Measurements from ENCODE around the gene TIMM13. TPM values are rescaled to one million over a fixed set of nuclear protein-coding genes. Genes with fewer than 3 reads are reported as not detected.
A peak's percentile ranks its signal among the peaks of the same experiment; 100 is the strongest.
"Not testable (repeated sequence)": the region's sequence is repeated elsewhere in the genome, so short reads cannot be mapped to it uniquely, and the experiment has no call there.

Gene TIMM13
- total RNA-seq: 182 and 190 TPM in 2 replicates

GRCh38 chr19:2427429-2428320 is at the start of gene TIMM13:
TIMM13 (minus strand) TSS chr19:2427586; CDS start chr19:2427533, 53 bp downstream.
- peaks cover 34% of the 10 kb centered on the region for H3K36me3 Mint-ChIP-seq (ENCODE audit: low read depth)
- peak within 1 kb of the TSS; percentile 98 for H3K27ac Mint-ChIP-seq
- no peaks in the 10 kb centered on the region for H3K27me3 Mint-ChIP-seq
- peaks cover 9% of the 10 kb centered on the region for H3K4me1 Mint-ChIP-seq
- intact Hi-C loops (cut with micrococcal nuclease): no loop called here
- DNase-seq: peak; percentile 100
- peak within 1 kb of the TSS; percentile 95 for H3K4me3 Mint-ChIP-seq
- no peaks in the 10 kb centered on the region for H3K9me3 Mint-ChIP-seq

- Mint-ChIP-seq H3K4me1 (peaks cover 27% of the 10 kb centered on the region), H3K9me3 (peaks cover 3% of the 10 kb centered on the region), H3K4me3 (peak overlapping the region; percentile 100), H3K27ac (peak overlapping the region; percentile 96), H3K27me3 (peaks cover 7% of the 10 kb centered on the region), H3K36me3 (ENCODE audit: low read depth) (peaks cover 30% of the 10 kb centered on the region)
- DNase-seq: peak; percentile 91
- intact Hi-C loops (cut with micrococcal nuclease): no loop called here
Observed at GRCh38 chr19:2476451-2477140, 49.2 kb upstream of the TIMM13 start.

GRCh38 chr19:2475702-2476450 is 48.5 kb upstream of the TIMM13 start, which contains the start of gene GADD45B:
GADD45B (plus strand) TSS chr19:2476127; CDS start chr19:2476359, 232 bp downstream.
- Mint-ChIP-seq H3K27ac (peak within 1 kb of the TSS; percentile 96), H3K4me3 (peak within 1 kb of the TSS; percentile 100), H3K4me1 (peaks cover 27% of the 10 kb centered on the region), H3K9me3 (peaks cover 3% of the 10 kb centered on the region), H3K36me3 (ENCODE audit: low read depth) (peaks cover 30% of the 10 kb centered on the region), H3K27me3 (peaks cover 5% of the 10 kb centered on the region)
- DNase-seq: peak; percentile 99
- intact Hi-C loops (cut with micrococcal nuclease): loop anchor here (1.0 to 2.0 kb wide), 2 partner anchors 19 to 144 kb away; partner anchors contain the start of gene LMNB2

DNA sequence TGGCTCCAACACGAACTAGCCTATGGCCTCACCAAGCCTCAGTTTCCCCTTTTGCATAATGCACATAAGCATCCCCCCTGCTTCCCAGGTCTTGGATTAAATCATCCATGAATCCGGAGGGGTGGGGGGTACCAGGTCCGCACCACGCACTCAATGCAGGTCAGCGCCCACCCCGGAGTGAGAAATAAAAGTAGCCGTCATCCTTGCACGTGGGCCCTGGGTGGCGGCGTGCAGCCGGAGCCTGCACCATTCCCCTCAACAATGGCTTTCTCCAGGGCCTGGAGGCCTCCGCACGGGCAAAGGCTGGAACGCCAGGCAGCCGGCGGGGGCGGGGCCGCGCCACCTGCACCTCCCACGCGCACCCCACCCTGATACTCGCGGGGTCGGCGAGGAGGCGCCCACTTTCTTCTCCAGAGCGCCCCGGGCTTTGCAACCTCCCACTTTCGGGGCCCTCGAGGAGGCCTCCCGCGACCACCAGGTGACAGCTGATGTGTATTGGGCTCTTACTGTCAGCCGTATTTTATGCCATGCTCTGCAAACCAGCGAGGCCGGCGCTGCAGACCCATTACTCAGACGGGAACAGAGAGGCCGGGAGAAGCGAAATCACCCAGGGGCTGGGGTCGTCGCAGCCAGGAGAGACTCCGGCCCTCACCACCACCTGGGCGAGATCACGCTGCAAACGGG is 47.8 kb upstream of the TIMM13 start:
- H3K27me3 Mint-ChIP-seq: peaks cover 5% of the 10 kb centered on the region
- intact Hi-C loops (cut with micrococcal nuclease): loop anchor here (1.0 to 2.0 kb wide), 2 partner anchors 18 to 145 kb away; partner anchors contain the start of gene LMNB2
- H3K4me1 Mint-ChIP-seq: peaks cover 27% of the 10 kb centered on the region
- H3K27ac Mint-ChIP-seq: peak overlapping the region; percentile 96
- H3K4me3 Mint-ChIP-seq: peak overlapping the region; percentile 100
- peaks cover 30% of the 10 kb centered on the region for H3K36me3 Mint-ChIP-seq (ENCODE audit: low read depth)
- DNase-seq: peak; percentile 87
- H3K9me3 Mint-ChIP-seq: peaks cover 3% of the 10 kb centered on the region

DNA sequence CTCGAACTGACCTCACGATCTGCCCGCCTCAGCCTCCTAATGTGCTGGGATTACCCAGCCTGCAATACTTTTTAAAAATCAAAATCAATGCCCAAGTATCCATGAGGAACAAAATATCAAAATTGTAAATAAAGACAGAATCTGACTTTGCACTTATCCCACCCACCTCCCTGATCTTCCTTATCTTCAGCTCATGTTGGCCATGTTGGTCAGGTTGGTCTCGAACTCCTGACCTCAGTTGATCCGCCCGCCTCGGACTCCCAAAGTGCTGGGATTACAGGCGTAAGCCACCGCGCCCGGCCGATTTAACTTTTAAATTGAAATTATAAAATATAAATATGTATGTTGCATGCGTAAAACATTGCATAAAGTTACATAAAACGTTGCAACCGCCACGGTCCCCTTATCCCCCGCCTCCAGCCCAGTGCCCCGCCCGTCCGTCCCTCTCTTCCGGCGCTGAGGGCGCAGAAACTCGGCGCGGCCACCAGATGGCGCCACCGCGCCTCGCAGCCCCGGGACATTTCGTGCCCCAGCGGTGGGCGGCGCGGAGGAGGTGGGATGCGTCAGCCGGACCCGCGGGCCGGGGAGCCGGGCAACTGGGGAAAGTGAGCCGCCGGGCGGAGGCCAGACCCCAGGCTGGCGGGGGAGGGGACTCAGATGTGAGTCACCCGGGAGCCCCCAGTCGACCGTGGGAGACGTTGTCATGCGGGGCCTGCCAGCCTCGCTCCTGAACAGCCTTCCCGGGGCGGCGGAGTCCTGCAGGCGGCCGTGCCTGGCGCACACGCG is 47.0 kb upstream of the TIMM13 start:
- H3K27me3 Mint-ChIP-seq: peaks cover 5% of the 10 kb centered on the region
- peaks cover 3% of the 10 kb centered on the region for H3K9me3 Mint-ChIP-seq
- DNase-seq: peak; percentile 97
- peaks cover 24% of the 10 kb centered on the region for H3K4me1 Mint-ChIP-seq
- peaks cover 30% of the 10 kb centered on the region for H3K36me3 Mint-ChIP-seq (ENCODE audit: low read depth)
- intact Hi-C loops (cut with micrococcal nuclease): loop anchor here (1.0 to 2.0 kb wide), 4 partner anchors 18 to 146 kb away; partner anchors contain the start of gene LMNB2
- H3K27ac Mint-ChIP-seq: peak overlapping the region; percentile 96
- H3K4me3 Mint-ChIP-seq: peak overlapping the region; percentile 100

GRCh38 chr19:2469915-2470200 is 42.5 kb upstream of the TIMM13 start:
- H3K36me3 Mint-ChIP-seq (ENCODE audit: low read depth); H3K9me3 Mint-ChIP-seq; intact Hi-C loops (cut with micrococcal nuclease); H3K4me3 Mint-ChIP-seq; DNase-seq; H3K27me3 Mint-ChIP-seq: not testable (repeated sequence)
- peaks cover 11% of the 10 kb centered on the region for H3K4me1 Mint-ChIP-seq
- peak overlapping the region; percentile 75 for H3K27ac Mint-ChIP-seq

GRCh38 chr19:2469102-2469914 is 41.9 kb upstream of the TIMM13 start:
- intact Hi-C loops (cut with micrococcal nuclease): no loop called here
- Mint-ChIP-seq H3K36me3 (ENCODE audit: low read depth) (no peaks in the 10 kb centered on the region), H3K4me1 (peaks cover 10% of the 10 kb centered on the region), H3K27ac (no peak overlapping the region), H3K27me3 (peaks cover 2% of the 10 kb centered on the region), H3K9me3 (no peaks in the 10 kb centered on the region), H3K4me3 (no peak overlapping the region)
- DNase-seq: peak; percentile 69

DNA sequence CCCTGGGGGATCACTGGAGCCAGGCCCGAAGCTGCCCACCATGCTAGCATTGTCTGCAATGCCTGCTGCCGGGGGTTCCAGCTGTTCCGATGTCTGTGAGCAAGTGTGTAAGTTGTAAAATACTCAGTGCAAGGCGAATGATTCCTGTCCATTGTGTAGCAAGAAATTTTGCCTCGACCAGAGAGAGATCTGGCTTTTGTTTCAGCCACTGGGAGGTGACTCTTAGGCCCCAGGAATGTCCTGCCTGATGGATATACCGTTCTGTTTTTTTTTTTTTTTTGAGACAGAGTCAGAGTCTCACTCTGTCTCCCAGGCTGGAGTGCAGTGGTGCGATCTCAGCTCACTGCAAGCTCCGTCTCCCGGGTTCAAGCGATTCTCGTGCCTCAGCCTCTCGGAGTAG is 41.2 kb upstream of the TIMM13 start:
- intact Hi-C loops (cut with micrococcal nuclease): no loop called here
- no peak overlapping the region for H3K27ac Mint-ChIP-seq
- DNase-seq: no peak
- H3K4me3 Mint-ChIP-seq: no peak overlapping the region
- no peaks in the 10 kb centered on the region for H3K36me3 Mint-ChIP-seq (ENCODE audit: low read depth)
- peaks cover 2% of the 10 kb centered on the region for H3K27me3 Mint-ChIP-seq
- H3K9me3 Mint-ChIP-seq: no peaks in the 10 kb centered on the region
- H3K4me1 Mint-ChIP-seq: peaks cover 10% of the 10 kb centered on the region

DNA sequence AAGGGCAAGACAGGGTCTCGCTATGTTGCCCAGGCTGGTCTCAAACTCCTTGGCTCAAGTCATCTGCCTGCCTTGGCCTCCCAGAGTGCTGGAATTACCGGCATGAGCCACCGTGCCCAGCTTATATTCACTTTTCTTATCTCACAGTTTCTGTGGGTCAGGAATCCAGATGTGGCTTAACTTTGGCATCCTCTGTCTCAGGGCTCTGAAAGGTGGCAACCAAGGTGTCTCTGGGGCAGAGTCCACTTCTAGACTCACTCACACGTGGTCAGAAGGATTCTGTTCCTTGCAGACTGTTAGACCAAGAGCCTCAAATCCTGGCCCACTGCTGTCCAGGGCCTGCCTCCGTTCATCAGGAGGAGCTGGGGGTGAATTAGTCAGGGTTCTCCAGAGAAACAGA is 37.0 kb upstream of the TIMM13 start:
- intact Hi-C loops (cut with micrococcal nuclease): no loop called here
- peak; percentile 53 for DNase-seq
- no peaks in the 10 kb centered on the region for H3K9me3 Mint-ChIP-seq
- no peak overlapping the region for H3K27ac Mint-ChIP-seq
- H3K27me3 Mint-ChIP-seq: no peaks in the 10 kb centered on the region
- peaks cover 24% of the 10 kb centered on the region for H3K4me1 Mint-ChIP-seq
- no peak overlapping the region for H3K4me3 Mint-ChIP-seq
- peaks cover 4% of the 10 kb centered on the region for H3K36me3 Mint-ChIP-seq (ENCODE audit: low read depth)

DNA sequence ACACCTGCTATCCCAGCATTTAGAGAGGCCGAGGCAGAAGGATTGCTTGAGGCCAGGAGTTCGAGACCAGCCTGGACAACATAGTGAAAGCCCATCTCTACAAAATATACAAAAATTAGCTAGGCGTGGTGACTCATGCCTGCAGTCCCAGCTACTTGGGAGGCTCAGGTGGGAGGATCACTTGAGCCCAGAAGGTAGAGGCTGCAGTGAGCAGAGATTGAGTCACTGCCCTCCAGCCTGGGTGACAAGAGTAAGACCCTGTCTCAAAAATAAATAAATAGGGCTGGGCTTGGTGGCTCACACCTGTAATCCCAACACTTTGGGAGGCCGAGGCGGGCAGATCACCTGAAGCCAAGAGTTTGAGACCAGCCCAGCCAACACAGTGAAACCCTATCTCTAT is 36.3 kb upstream of the TIMM13 start:
- H3K36me3 Mint-ChIP-seq (ENCODE audit: low read depth); H3K9me3 Mint-ChIP-seq; DNase-seq; H3K27me3 Mint-ChIP-seq; H3K27ac Mint-ChIP-seq; intact Hi-C loops (cut with micrococcal nuclease): not testable (repeated sequence)
- H3K4me1 Mint-ChIP-seq: peaks cover 18% of the 10 kb centered on the region
- peak overlapping the region; percentile 12 for H3K4me3 Mint-ChIP-seq

DNA sequence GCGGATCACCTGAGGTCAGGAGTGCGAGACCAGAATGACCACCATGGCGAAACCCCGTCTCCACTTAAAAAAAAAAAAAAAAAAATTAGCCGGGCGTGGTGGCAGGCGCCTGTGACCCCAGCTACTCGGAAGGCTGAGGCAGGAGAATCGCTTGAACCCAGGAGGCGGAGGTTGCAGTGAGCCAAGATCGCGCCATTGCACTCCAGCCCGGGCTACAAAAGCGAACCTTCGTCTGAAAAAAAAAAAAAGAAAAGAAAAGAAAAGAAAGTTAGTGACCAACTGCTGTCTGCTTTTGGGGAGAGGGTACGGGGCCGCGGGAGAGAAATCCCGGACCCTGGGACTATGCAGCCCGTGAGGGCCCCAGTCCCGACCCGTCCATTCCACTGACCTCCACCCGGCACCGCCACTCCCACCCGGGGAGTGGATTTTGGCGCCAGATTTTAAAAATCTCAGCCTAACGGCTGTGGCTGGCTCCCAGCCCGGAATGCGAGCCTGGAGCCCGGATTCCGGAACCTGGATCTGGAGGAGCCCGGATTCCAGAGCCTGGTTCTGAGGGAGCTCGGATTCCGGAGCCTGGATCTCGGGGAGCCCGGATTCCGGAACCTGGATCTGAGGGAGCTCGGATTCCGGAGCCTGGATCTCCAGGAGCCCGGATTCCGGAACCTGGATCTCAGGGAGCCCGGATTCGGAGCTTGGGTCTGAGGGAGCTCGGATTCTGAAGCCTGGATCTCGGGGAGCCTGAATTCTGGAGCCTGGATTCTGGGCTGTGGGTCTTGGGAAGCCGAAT is 35.4 kb upstream of the TIMM13 start:
- intact Hi-C loops (cut with micrococcal nuclease): no loop called here
- Mint-ChIP-seq H3K9me3 (no peaks in the 10 kb centered on the region), H3K4me3 (peak overlapping the region; percentile 97), H3K36me3 (ENCODE audit: low read depth) (peaks cover 4% of the 10 kb centered on the region), H3K27me3 (no peaks in the 10 kb centered on the region), H3K4me1 (peaks cover 18% of the 10 kb centered on the region), H3K27ac (no peak overlapping the region)
- DNase-seq: no peak
